GM19395 (cell line): ENCODE data around the gene IGSF9.

Source experiments
- ATAC-seq: cut with Tn5 transposase; IDR thresholded peaks from one replicate; pipeline ENCODE4 v1.9.1; 2021; ENCODE audit warnings: mild to moderate bottlenecking, moderate library complexity; ENCODE audit not compliant: unreplicated experiment

Gene IGSF9

DNA sequence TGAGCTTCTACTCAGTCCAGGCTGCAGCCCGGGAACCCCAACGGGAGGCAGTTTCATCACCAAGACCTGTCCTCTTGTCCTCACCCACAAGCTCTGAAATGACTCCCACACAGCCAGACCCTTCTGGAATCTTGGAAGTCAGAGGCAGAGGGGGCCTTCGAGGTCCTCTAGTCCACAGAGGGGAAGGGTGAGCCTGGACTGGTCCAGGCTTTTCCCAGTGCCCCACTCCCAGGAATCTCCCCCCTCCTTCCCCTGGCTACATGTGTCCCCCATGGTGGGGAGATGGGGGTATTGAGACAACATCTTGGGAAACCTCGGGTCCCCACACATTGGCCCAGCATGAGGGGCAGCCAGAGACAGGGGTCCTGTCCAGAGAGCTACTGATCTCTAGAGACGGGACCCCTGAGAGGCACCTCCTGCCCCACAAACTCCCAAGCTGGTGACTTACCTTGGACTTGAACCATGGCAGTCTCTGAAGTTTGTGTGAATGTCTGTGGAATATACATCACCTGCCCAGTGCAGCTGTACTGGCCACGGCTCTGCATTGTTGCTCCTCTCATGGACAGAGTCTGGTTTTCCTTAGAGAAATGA lies 28.0 kb upstream of the IGSF9 start:
- no peak for ATAC-seq

DNA sequence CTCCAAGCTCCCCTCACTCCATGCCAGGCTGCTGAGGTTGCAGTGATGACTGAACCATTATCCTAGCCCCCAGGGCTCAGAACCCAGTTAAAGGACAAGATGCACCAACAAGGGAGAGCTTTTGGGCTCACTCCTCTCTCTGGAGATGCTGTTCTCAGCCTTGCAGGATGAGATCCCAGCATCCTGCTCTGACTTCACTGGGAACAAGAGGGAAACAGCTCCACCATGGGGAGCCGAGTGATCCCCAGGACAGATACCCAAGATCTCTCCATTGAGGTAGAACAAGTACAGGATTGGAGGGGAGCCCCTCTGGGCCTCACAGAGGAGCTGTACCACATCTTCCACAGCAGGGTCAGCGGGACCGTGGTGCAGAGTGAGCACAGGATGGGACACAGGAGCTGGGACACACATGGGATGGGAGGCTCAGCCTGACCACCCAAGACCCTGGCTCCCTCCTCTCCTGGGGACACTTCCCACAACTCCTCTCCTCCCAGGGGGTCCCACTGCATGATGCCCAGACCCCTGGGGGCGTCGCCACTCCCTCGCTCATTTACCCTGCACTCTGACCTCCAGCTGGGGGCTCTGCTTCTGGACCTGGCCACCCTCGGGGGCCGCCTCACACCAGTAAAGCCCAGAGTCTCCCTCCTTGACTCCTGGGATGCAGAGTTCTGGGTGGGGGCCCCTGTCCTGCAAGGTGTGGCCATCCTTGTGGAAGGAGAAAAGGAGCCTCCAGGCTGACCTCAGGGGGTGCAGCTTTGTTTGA lies 27.2 kb upstream of the IGSF9 start:
- no peak for ATAC-seq

DNA sequence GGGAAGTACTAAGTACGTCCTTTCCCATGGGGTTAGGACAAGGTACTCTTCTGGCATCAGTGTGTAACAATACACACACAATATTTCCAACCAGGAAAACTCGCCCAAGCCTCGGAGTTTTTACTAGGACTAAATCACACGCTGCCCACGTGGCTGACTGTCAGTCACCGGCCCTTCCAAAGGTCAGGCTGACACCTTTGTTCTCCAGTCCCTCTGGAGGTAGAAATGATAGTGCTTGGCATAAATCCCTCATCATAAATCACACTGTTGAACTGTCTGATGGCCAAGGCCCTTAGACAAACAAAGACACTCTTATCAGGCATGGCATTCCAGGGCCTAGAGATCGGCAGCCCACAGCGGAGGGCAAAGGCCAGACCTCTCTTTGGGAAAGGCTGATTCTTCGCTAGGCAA lies 25.5 kb upstream of the IGSF9 start:
- no peak for ATAC-seq

DNA sequence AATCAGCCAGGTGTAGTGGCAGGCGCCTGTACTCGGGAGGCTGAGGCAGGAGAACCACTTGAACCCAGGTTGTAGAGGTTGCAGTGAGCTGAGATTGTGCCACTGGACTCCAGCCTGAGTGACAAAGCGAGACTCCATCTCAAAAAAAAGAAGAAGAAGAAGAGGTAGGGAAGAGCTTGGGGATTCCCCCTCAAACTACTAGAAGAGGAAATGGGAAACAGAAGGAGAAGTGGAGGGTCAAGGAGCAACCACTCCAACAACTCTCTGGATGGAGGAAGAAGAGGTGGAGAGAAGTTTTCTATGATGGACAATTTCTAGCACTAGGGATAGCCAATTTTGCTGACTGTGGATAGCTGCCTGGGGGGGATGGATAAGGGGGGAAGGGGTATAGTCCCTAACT lies 23.5 kb upstream of the IGSF9 start:
- no peak for ATAC-seq

DNA sequence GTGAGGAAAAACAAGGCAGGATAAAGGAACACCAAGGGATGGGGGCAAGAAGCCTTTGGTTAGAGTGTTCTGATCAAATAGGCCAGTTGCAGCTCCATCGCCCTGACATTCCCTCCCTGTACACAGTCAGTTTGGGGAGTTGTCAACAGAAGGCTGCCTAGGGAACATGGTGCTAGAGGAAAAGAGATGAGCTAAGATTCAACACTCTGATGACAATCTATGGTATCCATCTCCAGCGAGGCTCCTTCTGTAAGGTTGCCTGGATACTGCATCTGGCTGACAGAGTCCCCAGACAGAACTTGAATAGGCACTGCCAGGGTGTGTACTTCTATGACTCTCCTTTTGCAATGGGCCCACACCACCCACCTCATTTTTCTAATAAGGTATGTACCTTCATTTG lies 19.9 kb upstream of the IGSF9 start:
- no peak for ATAC-seq

DNA sequence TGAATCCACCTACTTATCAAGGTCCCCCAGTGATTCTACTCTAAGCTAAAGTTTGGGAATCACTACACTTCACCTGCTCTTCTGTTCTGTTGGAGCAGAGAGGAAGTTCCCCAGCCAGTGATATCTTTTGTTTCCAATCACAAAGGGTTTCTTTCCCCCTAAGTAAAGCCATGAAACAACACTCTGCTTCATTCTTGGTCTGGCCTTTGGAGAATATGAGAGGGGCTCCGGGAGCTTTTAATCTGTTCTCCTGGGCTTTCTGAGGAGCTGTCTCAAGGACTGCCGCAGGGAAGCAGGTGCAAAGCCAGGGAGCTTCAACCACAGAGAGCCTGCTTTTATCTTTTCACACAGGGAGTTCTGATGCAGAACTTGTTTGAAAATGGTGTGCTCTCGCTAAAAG lies 18.7 kb upstream of the IGSF9 start:
- ATAC-seq, result no peak

DNA sequence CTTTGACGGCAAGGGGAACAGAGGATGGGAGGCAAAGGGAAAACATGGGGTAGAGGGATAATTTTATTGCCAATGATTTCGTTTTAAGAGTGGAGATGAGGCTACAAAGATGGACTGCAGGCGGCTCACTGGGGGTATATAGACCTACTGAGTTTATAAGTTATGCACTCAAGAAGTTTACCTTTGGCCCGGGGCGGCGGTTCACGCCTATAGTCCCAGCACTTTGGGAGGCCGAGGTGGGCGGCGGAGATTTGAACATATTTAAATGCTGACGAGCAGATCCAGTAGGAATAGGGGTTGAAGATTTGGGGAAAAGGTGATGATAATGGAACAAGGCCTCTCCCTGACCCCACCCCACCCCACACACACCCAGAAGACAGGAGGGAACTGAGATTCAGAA lies 16.8 kb upstream of the IGSF9 start:
- ATAC-seq, result no peak

DNA sequence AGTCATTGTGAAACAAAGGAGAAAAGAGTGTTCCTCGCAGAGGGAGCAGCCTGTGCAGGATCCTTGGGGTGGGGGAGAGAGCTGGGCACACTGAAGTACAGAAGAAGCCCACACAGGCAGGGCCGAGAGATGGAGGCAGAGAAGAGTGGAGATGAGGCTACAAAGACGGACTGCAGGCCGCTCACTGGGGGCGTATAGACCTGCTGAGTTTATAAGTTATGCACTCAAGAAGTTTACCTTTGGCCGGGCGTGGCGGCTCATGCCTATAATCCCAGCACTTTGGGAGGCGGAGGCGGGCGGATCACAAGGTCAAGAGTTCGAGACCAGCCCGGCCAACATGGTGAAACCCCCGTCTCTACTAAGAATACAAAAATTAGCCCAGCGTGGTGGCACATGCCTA lies 16.2 kb upstream of the IGSF9 start:
- ATAC-seq, result no peak

DNA sequence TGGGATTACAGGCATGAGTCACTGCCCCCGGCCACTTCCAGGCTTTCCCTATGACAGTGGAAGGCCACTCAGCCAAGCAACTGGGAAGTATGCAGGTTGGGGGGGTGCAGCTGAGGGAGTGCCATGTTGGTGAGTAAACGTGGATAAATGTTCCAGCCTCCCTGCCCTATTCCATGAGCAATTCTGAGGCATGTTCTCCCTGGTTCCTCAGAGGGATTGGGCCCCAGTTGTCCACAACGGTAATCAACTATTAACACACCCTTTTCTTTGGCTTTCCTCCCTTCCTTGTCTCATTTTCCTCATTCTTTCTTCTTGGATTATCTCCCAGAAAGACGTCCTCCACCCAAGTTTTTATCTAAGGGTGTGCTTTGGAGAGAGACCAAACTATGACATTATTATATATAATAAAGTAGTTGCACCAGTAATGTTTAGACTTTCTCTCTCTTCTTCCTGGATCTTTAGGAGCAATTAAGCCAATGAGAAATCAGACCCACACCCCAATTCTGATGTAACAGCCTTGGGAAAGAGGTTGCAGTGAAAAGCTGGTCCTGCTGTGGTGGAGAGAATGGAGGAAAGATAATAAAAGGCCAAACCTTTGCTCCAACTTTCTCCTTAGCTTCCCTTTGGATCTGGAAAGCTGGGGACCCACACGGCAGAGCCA lies 15.4 kb upstream of the IGSF9 start:
- no peak for ATAC-seq

DNA sequence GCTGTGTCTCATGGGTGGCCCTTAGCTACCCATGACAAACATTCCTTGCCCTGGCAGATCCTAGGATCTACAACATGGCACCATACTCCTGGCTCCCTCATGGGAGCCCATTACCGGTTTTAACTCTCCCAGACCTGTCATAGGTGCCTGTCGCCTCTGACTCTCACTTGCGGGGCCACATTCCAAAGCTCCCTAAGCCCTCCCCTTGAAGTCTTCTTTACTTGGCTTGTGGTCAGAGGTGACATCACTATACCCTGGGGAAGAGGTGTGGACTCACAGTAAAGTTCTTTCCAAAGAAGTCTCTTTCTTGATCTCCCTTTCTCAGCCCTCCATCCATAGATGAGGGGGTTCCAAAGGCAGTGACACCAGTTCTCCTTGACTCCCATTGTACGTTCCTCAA lies 14.0 kb upstream of the IGSF9 start:
- peak; percentile 17 for ATAC-seq

DNA sequence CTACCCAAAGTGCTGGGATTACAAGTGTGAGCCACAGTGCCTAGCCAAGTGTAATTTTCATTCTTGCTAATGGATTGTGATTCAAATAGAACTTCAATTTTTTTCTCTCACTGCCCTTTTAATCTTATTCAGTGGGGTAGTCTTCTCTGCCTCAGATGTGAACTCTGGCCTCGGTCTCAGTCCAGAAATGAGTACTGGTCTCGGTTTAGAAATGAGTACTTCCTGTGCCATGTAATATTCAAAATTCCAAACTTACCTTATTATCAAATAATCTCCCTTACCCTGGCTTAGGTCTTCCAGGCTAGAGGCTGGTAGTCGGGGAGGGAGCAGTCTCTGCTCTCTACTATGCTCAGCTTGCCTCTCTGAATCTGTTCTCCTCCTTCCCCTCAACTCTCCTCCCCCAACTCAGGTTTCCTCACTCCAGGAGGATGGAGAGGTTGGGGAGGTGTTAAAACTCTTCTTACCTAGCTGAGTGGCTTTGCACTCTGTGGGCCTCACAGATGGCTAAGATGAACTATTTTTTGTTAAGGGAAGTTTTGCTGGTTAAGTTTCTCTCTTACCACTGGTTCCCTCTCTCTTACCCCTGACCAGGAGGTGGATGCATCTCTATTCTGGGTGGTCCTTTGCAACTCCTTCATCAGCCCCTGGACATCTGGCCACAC lies 13.4 kb upstream of the IGSF9 start:
- ATAC-seq, result peak; percentile 72

DNA sequence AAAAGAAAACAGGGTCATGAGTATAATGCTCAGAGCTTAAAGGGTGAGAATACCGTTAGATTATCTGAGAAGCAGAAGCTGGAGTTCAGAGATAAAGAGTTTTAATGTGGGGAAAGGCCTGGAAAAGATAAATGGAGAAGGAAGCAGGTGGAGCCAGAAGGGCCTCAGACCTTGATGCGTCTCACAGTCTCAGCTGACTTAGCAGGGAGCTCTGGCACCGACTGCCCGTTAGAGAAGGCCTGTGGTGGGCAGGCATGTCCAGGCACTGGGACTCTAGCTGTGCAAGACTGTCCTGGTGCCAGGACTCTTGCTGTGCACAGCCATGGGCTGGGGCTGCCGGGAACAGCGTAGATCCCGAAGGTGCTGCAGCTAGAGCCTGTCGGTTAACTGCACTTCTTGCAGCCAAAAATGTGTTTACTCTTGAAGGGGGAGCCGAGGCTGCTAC lies 12.4 kb upstream of the IGSF9 start:
- no peak for ATAC-seq

DNA sequence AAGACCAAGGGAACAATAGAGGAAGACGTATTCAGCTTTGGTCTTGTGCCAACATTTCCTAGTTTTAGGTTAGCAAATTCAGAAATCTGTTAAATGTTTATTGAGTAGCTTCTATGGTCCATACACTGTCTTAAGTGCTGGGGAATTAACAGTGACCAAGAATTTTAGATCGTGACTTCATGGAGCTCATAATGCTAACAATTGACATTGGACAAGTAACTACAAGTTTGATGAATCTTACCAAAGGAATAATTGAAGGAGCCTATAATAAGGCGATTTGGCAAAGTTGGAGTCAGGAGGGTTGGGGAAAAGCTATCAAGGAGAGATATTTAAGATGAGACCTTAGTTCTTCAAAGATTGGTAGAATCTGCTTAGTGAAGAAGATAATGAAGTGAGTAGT lies 10.0 kb upstream of the IGSF9 start:
- ATAC-seq, result no peak

DNA sequence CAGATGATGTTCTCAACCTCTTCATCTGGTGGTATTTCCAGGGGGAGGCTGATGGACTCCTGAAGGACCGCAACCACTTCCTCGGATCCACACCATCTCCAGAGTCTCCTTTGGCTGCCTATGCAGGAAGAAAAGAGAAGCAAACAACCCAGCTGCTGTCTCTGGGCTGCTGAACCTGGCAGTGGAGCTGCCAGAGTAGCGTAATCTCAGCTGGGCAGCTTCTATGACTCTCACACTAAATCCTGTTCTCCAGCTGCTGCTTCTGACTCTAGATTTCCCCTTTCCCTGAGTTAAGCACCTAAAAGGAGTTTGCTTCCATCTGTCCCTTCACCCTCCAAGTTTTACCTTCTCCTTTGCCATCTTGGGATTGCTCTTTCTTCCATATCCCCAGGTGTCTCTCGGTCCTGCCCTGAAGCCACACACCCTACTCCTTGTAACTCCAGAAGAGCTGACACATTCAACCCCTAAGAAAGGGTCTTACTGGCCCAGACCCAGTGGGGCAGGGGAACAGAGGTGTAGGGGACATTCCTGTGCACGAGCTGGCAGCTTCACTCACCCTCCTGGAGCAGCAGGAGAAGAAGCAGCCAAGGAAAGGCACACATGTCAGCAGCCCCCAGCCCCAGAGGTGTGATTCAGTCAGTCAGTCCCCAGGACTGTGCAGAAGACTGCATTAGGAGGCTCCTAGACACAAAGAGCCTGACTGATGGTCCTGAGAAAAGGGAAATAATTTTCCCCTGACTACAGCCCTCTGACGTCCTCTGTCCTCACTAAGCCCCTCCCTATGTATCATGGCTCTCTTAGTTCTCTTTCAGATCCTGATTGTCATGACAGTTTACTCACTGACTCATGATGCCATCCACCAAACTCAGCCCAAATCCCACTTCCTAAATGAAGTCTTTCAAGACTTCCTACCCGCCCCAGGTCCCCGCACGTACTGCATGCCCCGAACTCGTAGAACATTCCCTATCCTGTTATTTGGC lies 8.4 kb upstream of the IGSF9 start, which contains the start of gene SLAMF9:
Gene SLAMF9 (minus strand): TSS at position 702 of the 980 bp plus-strand sequence. CDS start 100 bp downstream, at position 602.
- no peak for ATAC-seq

DNA sequence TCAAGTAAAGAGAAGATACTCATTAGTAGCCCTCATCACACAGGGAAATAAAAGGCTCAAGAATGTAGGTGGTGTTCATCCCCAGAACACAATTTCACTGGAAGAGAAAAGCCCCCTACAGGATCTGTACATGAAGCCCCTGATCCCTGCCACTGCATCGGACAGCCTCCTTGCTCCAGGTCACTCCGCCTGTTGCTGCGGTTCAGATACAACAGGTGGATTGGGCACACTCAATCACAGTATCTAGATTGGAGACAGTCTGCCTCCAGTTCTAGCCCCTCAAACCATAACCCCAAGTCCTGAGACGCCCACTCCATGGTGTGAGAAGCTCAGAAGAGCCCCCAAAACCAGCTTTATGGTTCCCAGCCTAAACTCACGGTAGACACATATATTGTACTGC lies 7.5 kb upstream of the IGSF9 start:
- ATAC-seq, result no peak

DNA sequence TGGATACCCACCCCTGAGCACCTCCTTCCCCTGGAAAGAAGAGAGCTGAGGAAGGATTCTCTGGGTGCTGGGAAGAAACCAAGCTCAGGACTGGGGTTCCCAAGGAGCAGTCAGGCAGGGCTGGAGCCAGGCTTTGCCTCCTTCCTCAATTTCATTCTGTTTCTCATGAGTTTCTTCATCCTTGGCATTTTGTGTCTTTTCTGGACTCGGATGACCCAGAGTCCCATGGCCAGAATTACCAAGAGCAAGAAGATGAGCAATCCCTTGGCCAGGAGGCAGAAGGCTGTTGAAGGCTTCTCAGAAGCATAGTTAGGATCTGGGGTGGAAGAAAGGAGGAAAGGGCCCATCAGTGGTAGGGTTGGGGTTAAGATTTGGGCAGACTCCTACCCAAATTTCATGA lies 6.1 kb upstream of the IGSF9 start:
- ATAC-seq, result no peak

DNA sequence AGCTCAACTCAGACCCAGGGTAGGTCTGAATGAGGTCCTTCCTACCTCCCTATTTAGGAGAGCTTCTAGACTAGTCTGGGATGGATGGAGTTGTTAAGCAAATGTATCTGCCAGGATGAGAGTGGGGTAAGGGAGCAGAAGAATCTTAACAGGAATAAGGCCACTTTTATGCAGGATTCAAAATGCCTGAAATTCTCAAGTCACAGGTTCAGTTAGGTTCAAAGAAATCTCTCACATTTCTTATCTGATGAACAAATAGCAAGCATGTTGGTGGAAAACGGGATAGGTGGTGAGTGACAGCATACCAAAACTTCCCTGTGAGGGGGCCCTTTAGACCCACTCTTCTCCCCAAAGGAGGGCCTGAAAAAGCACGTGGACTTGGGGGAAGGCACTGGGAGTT lies 5.6 kb upstream of the IGSF9 start:
- no peak for ATAC-seq

DNA sequence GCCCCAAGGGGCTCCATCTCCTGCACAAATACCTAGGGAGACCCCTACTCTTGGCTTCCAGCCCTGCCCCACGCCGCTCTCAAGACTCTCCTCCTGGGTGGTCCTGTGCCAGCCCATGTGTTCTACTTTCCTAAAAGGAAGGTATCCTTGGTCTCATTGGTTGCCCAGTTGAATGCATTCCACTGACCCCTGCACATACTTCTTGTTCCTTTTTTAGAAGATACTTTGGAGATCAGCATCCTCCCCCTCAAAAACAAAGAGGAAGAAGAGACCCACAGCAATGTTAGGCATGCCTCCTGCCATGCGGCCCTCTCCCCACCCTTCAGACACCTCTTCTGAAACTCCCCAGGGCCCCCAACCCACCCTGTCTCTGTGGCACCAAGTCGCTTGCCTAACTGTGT lies 4.6 kb upstream of the IGSF9 start:
- no peak for ATAC-seq

DNA sequence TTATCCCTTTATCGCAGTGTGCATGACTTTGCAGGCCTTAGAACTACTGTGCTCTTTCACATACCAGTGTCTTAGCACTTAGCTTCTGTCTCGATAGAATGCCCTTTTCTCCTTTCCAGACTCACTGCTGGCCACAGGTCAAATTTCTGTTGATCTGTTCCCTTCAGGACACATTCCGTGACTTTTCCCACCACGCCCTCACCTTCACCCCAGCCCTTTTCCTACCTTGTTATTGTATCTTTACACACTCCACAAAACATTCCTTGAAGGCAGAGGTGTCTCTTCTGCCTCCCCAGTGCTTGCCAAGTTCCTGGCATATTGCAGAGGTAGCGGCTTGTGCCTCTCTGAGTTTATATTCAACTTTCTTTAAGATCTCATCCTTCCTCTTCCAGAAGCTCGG lies 3.7 kb upstream of the IGSF9 start:
- ATAC-seq, result no peak

DNA sequence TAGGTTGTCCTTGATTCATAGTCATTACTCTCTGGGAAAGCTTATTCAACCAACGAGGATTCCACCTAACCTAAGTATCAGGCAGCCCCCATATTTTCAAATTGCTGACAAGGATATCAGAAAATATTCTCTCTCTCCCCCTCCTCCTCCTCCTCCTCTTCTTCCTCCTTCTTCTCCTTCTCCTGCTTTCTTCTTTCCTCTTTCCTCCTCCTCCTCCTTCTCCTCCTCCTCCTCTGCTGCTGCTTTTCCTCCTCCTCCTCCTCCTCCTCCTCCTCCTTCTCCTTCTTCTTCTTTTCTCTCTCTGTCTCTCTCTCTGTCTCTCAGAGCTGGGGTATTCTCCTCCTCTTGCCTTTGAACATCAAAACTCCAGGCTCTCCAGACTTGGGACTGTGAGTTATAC lies 2.5 kb upstream of the IGSF9 start:
- ATAC-seq, result no peak
